IMR-90 (cell line): Measurements from ENCODE around the gene LRRC4C.

ENCODE experiments used
- BHLHE40 ChIP-seq: fragments of 150-350 bp; IDR thresholded peaks from 2 replicates; pipeline ENCODE4 v1.6.1; 2016; ENCODE audit warnings: mild to moderate bottlenecking, low read depth, low read length
- CHD1 ChIP-seq: IDR thresholded peaks from 2 replicates; pipeline ENCODE4 v1.6.1; 2012; ENCODE audit warnings: low read depth, low read length, improper control_type of control experiment
- MXI1 ChIP-seq: IDR thresholded peaks from 2 replicates; pipeline ENCODE4 v1.6.1; 2012; ENCODE audit warnings: low read depth, mild to moderate bottlenecking, low read length, moderate library complexity, borderline replicate concordance
- POLR2A ChIP-seq: IDR thresholded peaks from 2 replicates; pipeline ENCODE4 v1.6.1; 2012; ENCODE audit warnings: mild to moderate bottlenecking, low read depth, low read length
- RCOR1 ChIP-seq: IDR thresholded peaks from 2 replicates; pipeline ENCODE4 v1.6.1; 2012; ENCODE audit warnings: mild to moderate bottlenecking, low read length, improper control_type of control experiment; ENCODE audit not compliant: insufficient replicate concordance
- TF ChIP-seq, protein P1 (sequence below): fragments of 150-350 bp; IDR thresholded peaks from 2 replicates; pipeline ENCODE4 v1.6.1; 2016; ENCODE audit warnings: low read depth, mild to moderate bottlenecking, low read length, moderate library complexity, borderline replicate concordance
- TF ChIP-seq, protein P2 (sequence below): conservative IDR thresholded peaks from 2 replicates; pipeline ENCODE4 v1.5.1; 2012; ENCODE audit warnings: mild to moderate bottlenecking, low read depth, low read length, improper control_type of control experiment

DNA sequence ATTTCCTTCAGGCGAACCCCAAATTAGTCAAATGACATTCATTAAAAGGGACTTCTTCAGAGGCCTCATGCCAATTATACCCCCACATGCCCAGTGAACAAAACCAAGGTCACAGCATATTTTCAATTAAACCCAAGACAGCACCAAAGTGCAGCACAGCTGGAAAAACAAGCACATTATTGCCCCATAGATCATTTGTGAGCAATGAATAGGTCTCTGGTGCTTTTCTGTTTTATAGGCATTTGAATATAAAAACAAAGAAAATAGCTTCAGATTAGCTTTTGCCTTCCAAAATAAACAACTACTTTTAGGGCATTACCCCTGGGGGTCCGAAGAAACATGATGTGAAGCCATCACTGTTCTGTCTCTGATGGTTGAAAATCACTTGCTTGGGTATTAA lies 1319.9 kb downstream of the LRRC4C start:
- TF ChIP-seq, protein P1, sequence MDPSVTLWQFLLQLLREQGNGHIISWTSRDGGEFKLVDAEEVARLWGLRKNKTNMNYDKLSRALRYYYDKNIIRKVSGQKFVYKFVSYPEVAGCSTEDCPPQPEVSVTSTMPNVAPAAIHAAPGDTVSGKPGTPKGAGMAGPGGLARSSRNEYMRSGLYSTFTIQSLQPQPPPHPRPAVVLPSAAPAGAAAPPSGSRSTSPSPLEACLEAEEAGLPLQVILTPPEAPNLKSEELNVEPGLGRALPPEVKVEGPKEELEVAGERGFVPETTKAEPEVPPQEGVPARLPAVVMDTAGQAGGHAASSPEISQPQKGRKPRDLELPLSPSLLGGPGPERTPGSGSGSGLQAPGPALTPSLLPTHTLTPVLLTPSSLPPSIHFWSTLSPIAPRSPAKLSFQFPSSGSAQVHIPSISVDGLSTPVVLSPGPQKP, result no peak
- TF ChIP-seq CHD1, result no peak
- TF ChIP-seq, protein P2, sequence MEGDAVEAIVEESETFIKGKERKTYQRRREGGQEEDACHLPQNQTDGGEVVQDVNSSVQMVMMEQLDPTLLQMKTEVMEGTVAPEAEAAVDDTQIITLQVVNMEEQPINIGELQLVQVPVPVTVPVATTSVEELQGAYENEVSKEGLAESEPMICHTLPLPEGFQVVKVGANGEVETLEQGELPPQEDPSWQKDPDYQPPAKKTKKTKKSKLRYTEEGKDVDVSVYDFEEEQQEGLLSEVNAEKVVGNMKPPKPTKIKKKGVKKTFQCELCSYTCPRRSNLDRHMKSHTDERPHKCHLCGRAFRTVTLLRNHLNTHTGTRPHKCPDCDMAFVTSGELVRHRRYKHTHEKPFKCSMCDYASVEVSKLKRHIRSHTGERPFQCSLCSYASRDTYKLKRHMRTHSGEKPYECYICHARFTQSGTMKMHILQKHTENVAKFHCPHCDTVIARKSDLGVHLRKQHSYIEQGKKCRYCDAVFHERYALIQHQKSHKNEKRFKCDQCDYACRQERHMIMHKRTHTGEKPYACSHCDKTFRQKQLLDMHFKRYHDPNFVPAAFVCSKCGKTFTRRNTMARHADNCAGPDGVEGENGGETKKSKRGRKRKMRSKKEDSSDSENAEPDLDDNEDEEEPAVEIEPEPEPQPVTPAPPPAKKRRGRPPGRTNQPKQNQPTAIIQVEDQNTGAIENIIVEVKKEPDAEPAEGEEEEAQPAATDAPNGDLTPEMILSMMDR, result no peak
- TF ChIP-seq BHLHE40, result no peak
- no peak for TF ChIP-seq POLR2A
- TF ChIP-seq MXI1, result no peak
- no peak for TF ChIP-seq RCOR1
